ENCODE data around the gene ADGRB2. TPM values are rescaled to one million over a fixed set of nuclear protein-coding genes. Genes with fewer than 3 reads are reported as not detected.

The ADGRB2 gene
- total and polyA plus RNA-seq, 7 donors: 1.3 to 3.9 (median 1.4) TPM; not detected in 2

- peaks cover 0 to 10% (median 0%) of the 10 kb centered on the region in 4 donors for H3K4me1 ChIP-seq
- TF ChIP-seq EP300 (IDR thresholded peaks at IDR 0.05): no peak
- TF ChIP-seq CTCF (IDR thresholded peaks at IDR 0.05): no peak
- TF ChIP-seq POLR2AphosphoS5 (IDR thresholded peaks at IDR 0.05): no peak
- no peak for TF ChIP-seq POLR2A (IDR thresholded peaks at IDR 0.05)
- H3K9me3 ChIP-seq: no peaks in the 10 kb centered on the region
- intact Hi-C loops (cut with DNase I): no loop called here
- H3K36me3 ChIP-seq: no peaks in the 10 kb centered on the region
- H3K27me3 ChIP-seq: peaks cover 0 to 4% (median 0%) of the 10 kb centered on the region in 3 donors
- no peak overlapping the region for H3K4me3 ChIP-seq
- WGBS, 2 donors: 75 to 84% methylated on average over 12 of the region's 12 CpGs
- H3K27ac ChIP-seq: no peak overlapping the region
- DNase-seq: peak; percentile 36
Measured at GRCh38 chr1:31782421-31783410, 18.6 kb upstream of the ADGRB2 start.

- no peak for DNase-seq
- no peaks in the 10 kb centered on the region for H3K9me3 ChIP-seq
- TF ChIP-seq CTCF (IDR thresholded peaks at IDR 0.05) (no peak), POLR2A (IDR thresholded peaks at IDR 0.05) (no peak), POLR2AphosphoS5 (IDR thresholded peaks at IDR 0.05) (no peak), EP300 (IDR thresholded peaks at IDR 0.05) (no peak)
- intact Hi-C loops (cut with DNase I): no loop called here
- H3K36me3 ChIP-seq: no peaks in the 10 kb centered on the region
- no peak overlapping the region for H3K27ac ChIP-seq
- 59 to 66% methylated on average over 18 of the region's 18 CpGs for WGBS, 2 donors
- H3K27me3 ChIP-seq: peaks cover 0 to 5% (median 0%) of the 10 kb centered on the region in 3 donors
- no peak overlapping the region for H3K4me3 ChIP-seq
- peaks cover 0 to 10% (median 0%) of the 10 kb centered on the region in 4 donors for H3K4me1 ChIP-seq
Measured at GRCh38 chr1:31781756-31782371, 17.7 kb upstream of the ADGRB2 start.

GRCh38 chr1:31781138-31781755 is 17.1 kb upstream of the ADGRB2 start:
- no peak overlapping the region for H3K4me3 ChIP-seq
- peaks cover 0 to 10% (median 0%) of the 10 kb centered on the region in 4 donors for H3K4me1 ChIP-seq
- WGBS, 2 donors: 79 to 80% methylated on average over 7 of the region's 7 CpGs
- intact Hi-C loops (cut with DNase I): no loop called here
- no peak for DNase-seq
- no peak overlapping the region for H3K27ac ChIP-seq
- peaks cover 0 to 11% (median 1%) of the 10 kb centered on the region in 3 donors for H3K27me3 ChIP-seq
- no peaks in the 10 kb centered on the region for H3K9me3 ChIP-seq
- no peaks in the 10 kb centered on the region for H3K36me3 ChIP-seq
- TF ChIP-seq EP300 (IDR thresholded peaks at IDR 0.05) (no peak), POLR2AphosphoS5 (IDR thresholded peaks at IDR 0.05) (no peak), POLR2A (IDR thresholded peaks at IDR 0.05) (no peak), CTCF (IDR thresholded peaks at IDR 0.05) (no peak)

- no peaks in the 10 kb centered on the region for H3K36me3 ChIP-seq
- no peak overlapping the region for H3K4me3 ChIP-seq
- 84 to 85% methylated on average over 2 of the region's 2 CpGs for WGBS, 2 donors
- intact Hi-C loops (cut with DNase I): no loop called here
- no peak overlapping the region for H3K27ac ChIP-seq
- TF ChIP-seq POLR2AphosphoS5 (IDR thresholded peaks at IDR 0.05) (no peak), POLR2A (IDR thresholded peaks at IDR 0.05) (no peak), EP300 (IDR thresholded peaks at IDR 0.05) (no peak), CTCF (IDR thresholded peaks at IDR 0.05) (no peak)
- H3K4me1 ChIP-seq: peaks cover 0 to 10% (median 0%) of the 10 kb centered on the region in 4 donors
- DNase-seq: no peak
- H3K9me3 ChIP-seq: no peaks in the 10 kb centered on the region
- peaks cover 0 to 17% (median 6%) of the 10 kb centered on the region in 3 donors for H3K27me3 ChIP-seq
Measured at GRCh38 chr1:31780632-31781031, 16.5 kb upstream of the ADGRB2 start.

Data from sigmoid colon (tissue), 7 donors.